HCT116 (cell line): ENCODE data around the gene RIBC2. TPM values are rescaled to one million over a fixed set of nuclear protein-coding genes. Genes with fewer than 3 reads are reported as not detected.

ENCODE experiments used
- ATAC-seq: fragments of 200-7000 bp; cut with Tn5 transposase; 2 replicates; pipeline ENCODE4 v1.9.1; 2020; ENCODE audit warnings: mild to moderate bottlenecking, moderate library complexity
- BruUV-seq: library from RNA; stranded (reverse); fragments of 400-500 nt; replicated peaks from 2 replicates; lab custom pipeline; 2021; lab: Mats Ljungman, UMichigan
- CTCF ChIA-PET: fragments of 300-600 bp; sonication (Branson Sonifier 250); formaldehyde crosslinking; loops from one replicate; lab custom pipeline; 2021; ENCODE audit warnings: antibody characterized with exemption; lab: Charles Lee
- POLR2A ChIA-PET: fragments of 300-600, 350-600 bp; sonication (Branson Sonifier 250); formaldehyde crosslinking; loops from one replicate; lab custom pipeline; 2021; ENCODE audit warnings: antibody characterized with exemption; lab: Charles Lee
- RAD21 ChIA-PET, 2 experiments: fragments of 300-600 bp; sonication (Branson Sonifier 250); formaldehyde crosslinking; loops; one replicate each; lab custom pipeline; 2023; ENCODE audit warnings: low total read pairs in 2 of 2; ENCODE audit not compliant: uncharacterized antibody in 2 of 2, unreplicated experiment in 2 of 2, low non-redundant PET in 1 of 2; lab: Charles Lee
- DNase-seq: peaks from one replicate; pipeline ENCODE4 v3.0.0-alpha.2; 2010; ENCODE audit warnings: low read depth, low spot score
- H2AFZ ChIP-seq: fragments of 200-600 bp; shearing (Covaris generic), sonication (generic); 2 replicates; pipeline ENCODE4 v1.6.1; 2017; ENCODE audit warnings: low read depth, mixed run types, mixed read lengths, antibody characterized with exemption, low read length; ENCODE audit not compliant: poor library complexity, severe bottlenecking
- H3K27ac ChIP-seq: 2 replicates; pipeline ENCODE4 v1.5.1; 2012; ENCODE audit warnings: low read depth, low read length
- H3K27me3 ChIP-seq: fragments of 200-600 bp; sonication (generic); 2 replicates; pipeline ENCODE4 v1.6.1; 2016; ENCODE audit warnings: mixed run types, low read length, mixed read lengths; ENCODE audit not compliant: insufficient read depth
- H3K36me3 ChIP-seq, 2 experiments: fragments of 200-500 bp in 1 of 2; fragments of 200-600 bp in 1 of 2; sonication (Bioruptor generic) in 1 of 2; sonication (generic) in 1 of 2; 2 replicates each; pipeline versions ENCODE4 v1.5.1 to v1.6.1; 2014 to 2016; ENCODE audit warnings: low read length in 2 of 2, inconsistent platforms in 1 of 2, mixed read lengths in 1 of 2, mixed run types in 1 of 2; ENCODE audit not compliant: insufficient read depth in 2 of 2, control insufficient read depth in 1 of 2
- H3K4me1 ChIP-seq, 2 experiments: fragments of 200-600 bp in 1 of 2; sonication (generic) in 1 of 2; 2 replicates each; pipeline versions ENCODE4 v1.5.1 to v1.6.1; 2012 to 2017; ENCODE audit warnings: low read length in 2 of 2, inconsistent platforms in 1 of 2, mild to moderate bottlenecking in 1 of 2, mixed read lengths in 1 of 2, mixed run types in 1 of 2, moderate library complexity in 1 of 2; ENCODE audit not compliant: insufficient read depth in 2 of 2, control insufficient read depth in 1 of 2
- H3K4me2 ChIP-seq: fragments of 200-600 bp; sonication (generic); 2 replicates; pipeline ENCODE4 v1.6.1; 2017; ENCODE audit warnings: mixed run types, low read length, mixed read lengths
- H3K4me3 ChIP-seq, 2 experiments: fragments of 200-600 bp in 1 of 2; sonication (generic) in 1 of 2; replicated peaks in 1 of 2; 2 replicates each; pipeline ENCODE4 v1.5.1; 2011 to 2016; ENCODE audit warnings: low read length in 2 of 2, control low read depth in 1 of 2, low read depth in 1 of 2, mild to moderate bottlenecking in 1 of 2, mixed read lengths in 1 of 2, mixed run types in 1 of 2
- H3K79me2 ChIP-seq: fragments of 200-600 bp; sonication (generic); 2 replicates; pipeline ENCODE4 v1.6.1; 2017; ENCODE audit warnings: mild to moderate bottlenecking, mixed run types, low read length, moderate library complexity, mixed read lengths; ENCODE audit not compliant: insufficient read depth
- H3K9ac ChIP-seq: fragments of 200-600 bp; sonication (generic); 2 replicates; pipeline ENCODE4 v1.6.1; 2016; ENCODE audit warnings: low read length, mixed read lengths
- H3K9me2 ChIP-seq: fragments of 200-600 bp; sonication (generic), shearing (Covaris generic); 2 replicates; pipeline ENCODE4 v1.6.1; 2017; ENCODE audit warnings: mixed run types, mild to moderate bottlenecking, moderate library complexity; ENCODE audit not compliant: insufficient read depth
- H3K9me3 ChIP-seq, 2 experiments: fragments of 200-500 bp in 1 of 2; fragments of 200-600 bp in 1 of 2; sonication (Bioruptor generic) in 1 of 2; sonication (generic) in 1 of 2; 2 replicates each; pipeline ENCODE4 v1.6.1; 2014 to 2017; ENCODE audit warnings: low read length in 2 of 2, mixed read lengths in 2 of 2, inconsistent platforms in 1 of 2, low read depth in 1 of 2, mild to moderate bottlenecking in 1 of 2, mixed run types in 1 of 2, moderate library complexity in 1 of 2; ENCODE audit not compliant: control insufficient read depth in 1 of 2, insufficient read depth in 1 of 2
- H4K20me1 ChIP-seq: fragments of 200-600 bp; sonication (generic), shearing (Covaris generic); 2 replicates; pipeline ENCODE4 v1.6.1; 2017; ENCODE audit warnings: mixed run types, mild to moderate bottlenecking, moderate library complexity; ENCODE audit not compliant: insufficient read depth
- ATF3 ChIP-seq: IDR thresholded peaks from 2 replicates; pipeline ENCODE4 v1.6.1; 2012
- EGR1 ChIP-seq: IDR thresholded peaks from 2 replicates; pipeline ENCODE4 v1.6.1; 2012; ENCODE audit warnings: low read depth
- EZH2 ChIP-seq: fragments of 200-600 bp; sonication (generic); IDR thresholded peaks from 2 replicates; pipeline ENCODE4 v1.6.1; 2017; ENCODE audit warnings: antibody characterized with exemption, mixed run types
- JUND ChIP-seq: IDR thresholded peaks from 2 replicates; pipeline ENCODE4 v1.6.1; 2012
- MAX ChIP-seq: IDR thresholded peaks from 2 replicates; pipeline ENCODE4 v1.6.1; 2012
- POLR2AphosphoS5 ChIP-seq: IDR thresholded peaks from 2 replicates; pipeline ENCODE4 v1.6.1; 2011; ENCODE audit warnings: mild to moderate bottlenecking, low read depth, low read length, moderate library complexity
- RAD21 ChIP-seq: IDR thresholded peaks from 2 replicates; pipeline ENCODE4 v1.6.1; 2012; ENCODE audit warnings: low read depth, mild to moderate bottlenecking
- SIN3A ChIP-seq: IDR thresholded peaks from 2 replicates; pipeline ENCODE4 v1.6.1; 2012; ENCODE audit warnings: low read depth
- SRF ChIP-seq: IDR thresholded peaks from 2 replicates; pipeline ENCODE4 v1.6.1; 2012; ENCODE audit warnings: low read depth
- TCF7L2 ChIP-seq: IDR thresholded peaks from 2 replicates; pipeline ENCODE4 v1.7.0; 2011; ENCODE audit warnings: borderline replicate concordance, inconsistent platforms; ENCODE audit not compliant: insufficient read depth, insufficient read length; ENCODE audit errors: extremely low read depth
- ZNF274 ChIP-seq: fragments of 200-500 bp; sonication (Bioruptor generic); IDR thresholded peaks from 2 replicates; pipeline ENCODE4 v1.6.1; 2014; ENCODE audit warnings: mild to moderate bottlenecking, low read depth, low read length, inconsistent platforms
- intact Hi-C: fragments of 100-400 bp; cut with micrococcal nuclease; formaldehyde crosslinking; loops from 2 replicates; pipeline ENCODE4 v1.10.0; 2022
- total RNA-seq: library from RNA; stranded (reverse); gene quantifications from one replicate; pipeline ENCODE4 v1.2.1, GENCODE V29; 2021; ENCODE audit not compliant: unreplicated experiment

RIBC2 gene
- total RNA-seq, 1 experiment from 2014 or later: 8.3 TPM

- Histone ChIP-seq H3K27me3 (no peaks in the 10 kb centered on the region), H3K79me2 (no peaks in the 10 kb centered on the region), H3K36me3 (no peaks in the 10 kb centered on the region), H3K27ac (no peak overlapping the region), H3K9ac (no peak overlapping the region), H3K4me2 (no peak overlapping the region), H3K4me3 (no peak overlapping the region), H4K20me1 (no peaks in the 10 kb centered on the region), H3K4me1 (no peaks in the 10 kb centered on the region), H3K9me3 (no peaks in the 10 kb centered on the region), H2AFZ (no peak overlapping the region), H3K9me2 (no peaks in the 10 kb centered on the region)
- TF ChIP-seq SIN3A (no peak), TCF7L2 (no peak), EGR1 (no peak), POLR2AphosphoS5 (no peak)
- CTCF ChIA-PET: no interaction called here
- BruUV-seq: no TSS peak
- POLR2A ChIA-PET: no interaction called here
- intact Hi-C loops: no loop called here
- ATAC-seq (no peak), DNase-seq (no peak)
- RAD21 ChIA-PET: no interaction called here
Measured at GRCh38 chr22:45451972-45452371, 38.5 kb downstream of the RIBC2 start.

- Histone ChIP-seq H3K79me2 (no peaks in the 10 kb centered on the region), H3K36me3 (no peaks in the 10 kb centered on the region), H3K4me3 (no peak overlapping the region), H3K27ac (no peak overlapping the region), H3K9me3 (no peaks in the 10 kb centered on the region), H3K4me1 (no peaks in the 10 kb centered on the region), H4K20me1 (no peaks in the 10 kb centered on the region), H3K4me2 (no peak overlapping the region), H3K9me2 (no peaks in the 10 kb centered on the region), H3K9ac (no peak overlapping the region), H2AFZ (no peak overlapping the region), H3K27me3 (no peaks in the 10 kb centered on the region)
- DNase-seq: no peak
- ATAC-seq: no peak
- CTCF ChIA-PET: interaction anchor here (1.0 kb wide), 1 partner anchor 11 kb away, joined by 3 read pairs; no protein-coding TSS in a partner anchor
- intact Hi-C loops: no loop called here
- RAD21 ChIA-PET: no interaction called here
- POLR2A ChIA-PET: no interaction called here
- TF ChIP-seq SRF: no peak
- TF ChIP-seq RAD21: no peak
- TF ChIP-seq MAX: no peak
- no peak for TF ChIP-seq EZH2
- no peak for TF ChIP-seq ATF3
- no peak for TF ChIP-seq JUND
- TF ChIP-seq SIN3A: no peak
- no peak for TF ChIP-seq TCF7L2
- TF ChIP-seq ZNF274: no peak
- TF ChIP-seq POLR2AphosphoS5: no peak
- no TSS peak for BruUV-seq
Measured at GRCh38 chr22:45452565-45453379, 39.3 kb downstream of the RIBC2 start.
